ENCODE data around the gene TMEM130. TPM values are rescaled to one million over a fixed set of nuclear protein-coding genes. Genes with fewer than 3 reads are reported as not detected.

The TMEM130 gene
- total and polyA plus RNA-seq, 3 donors from 2014 or later: 84.6 to 131 (median 106) TPM

DNA sequence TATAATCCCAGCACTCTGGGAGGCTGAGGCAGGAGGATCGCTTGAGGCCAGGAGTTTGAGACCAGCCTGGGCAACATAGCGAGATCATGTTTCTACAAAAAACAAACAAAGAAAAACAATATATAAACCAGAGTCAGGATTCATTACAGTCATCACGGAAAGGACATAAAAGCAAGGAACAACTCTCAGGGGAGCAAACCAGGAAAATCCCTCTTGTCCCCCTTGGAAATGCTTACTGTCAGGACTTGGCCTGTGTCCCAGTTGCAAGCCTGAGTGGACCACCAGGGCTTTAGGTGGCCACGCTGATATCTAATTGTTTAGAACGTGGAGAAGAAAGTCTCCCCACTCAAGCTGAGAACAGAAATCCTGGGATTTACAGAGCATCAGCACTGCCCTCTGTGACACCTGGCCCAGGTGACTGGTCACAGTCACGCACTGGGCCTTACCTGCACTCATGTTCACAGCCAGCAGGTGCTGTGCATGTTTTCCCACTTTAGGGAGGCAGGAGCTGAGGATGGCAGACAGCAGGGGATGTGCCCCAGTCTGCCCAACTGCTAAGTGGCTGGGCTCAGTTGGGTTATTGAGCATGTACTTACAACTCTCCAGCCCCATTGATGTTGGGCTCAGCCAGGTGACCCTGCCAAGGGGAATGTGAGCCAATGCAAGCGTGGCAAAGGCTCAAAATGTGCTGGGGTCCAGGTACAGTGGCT lies 60.9 kb downstream of the TMEM130 start:
- Histone ChIP-seq H3K4me3 (no peak overlapping the region), H3K36me3 (ENCODE audit: low read depth, missing control alignments) (no peaks in the 10 kb centered on the region), H3K27me3 (no peaks in the 10 kb centered on the region), H3K9me3 (no peaks in the 10 kb centered on the region), H3K27ac (no peak overlapping the region), H3K4me1 (no peaks in the 10 kb centered on the region)
- 79 to 88% methylated on average over 6 to 7 of the region's 7 CpGs for WGBS, 2 donors
- TF ChIP-seq, protein P1, sequence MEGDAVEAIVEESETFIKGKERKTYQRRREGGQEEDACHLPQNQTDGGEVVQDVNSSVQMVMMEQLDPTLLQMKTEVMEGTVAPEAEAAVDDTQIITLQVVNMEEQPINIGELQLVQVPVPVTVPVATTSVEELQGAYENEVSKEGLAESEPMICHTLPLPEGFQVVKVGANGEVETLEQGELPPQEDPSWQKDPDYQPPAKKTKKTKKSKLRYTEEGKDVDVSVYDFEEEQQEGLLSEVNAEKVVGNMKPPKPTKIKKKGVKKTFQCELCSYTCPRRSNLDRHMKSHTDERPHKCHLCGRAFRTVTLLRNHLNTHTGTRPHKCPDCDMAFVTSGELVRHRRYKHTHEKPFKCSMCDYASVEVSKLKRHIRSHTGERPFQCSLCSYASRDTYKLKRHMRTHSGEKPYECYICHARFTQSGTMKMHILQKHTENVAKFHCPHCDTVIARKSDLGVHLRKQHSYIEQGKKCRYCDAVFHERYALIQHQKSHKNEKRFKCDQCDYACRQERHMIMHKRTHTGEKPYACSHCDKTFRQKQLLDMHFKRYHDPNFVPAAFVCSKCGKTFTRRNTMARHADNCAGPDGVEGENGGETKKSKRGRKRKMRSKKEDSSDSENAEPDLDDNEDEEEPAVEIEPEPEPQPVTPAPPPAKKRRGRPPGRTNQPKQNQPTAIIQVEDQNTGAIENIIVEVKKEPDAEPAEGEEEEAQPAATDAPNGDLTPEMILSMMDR (IDR thresholded peaks at IDR 0.05): no peak
- TF ChIP-seq POLR2A (IDR thresholded peaks at IDR 0.05): no peak
- no peak for DNase-seq
- intact Hi-C loops (cut with DNase I; ENCODE audit: low total_unique reads): no loop called here

- DNase-seq: no peak
- TF ChIP-seq, protein P1 (IDR thresholded peaks at IDR 0.05): no peak
- no peak for TF ChIP-seq POLR2A (IDR thresholded peaks at IDR 0.05)
- intact Hi-C loops (cut with DNase I; ENCODE audit: low total_unique reads): no loop called here
- Histone ChIP-seq H3K4me3 (no peak overlapping the region), H3K27me3 (no peaks in the 10 kb centered on the region), H3K4me1 (no peaks in the 10 kb centered on the region), H3K36me3 (ENCODE audit: low read depth, missing control alignments) (no peaks in the 10 kb centered on the region), H3K9me3 (no peaks in the 10 kb centered on the region), H3K27ac (no peak overlapping the region)
- 70 to 72% methylated on average over 11 of the region's 11 CpGs for WGBS, 2 donors
Observed at GRCh38 chr7:98807068-98808048, 62.5 kb downstream of the TMEM130 start.

- 96 to 100% methylated on average over 3 of the region's 3 CpGs for WGBS, 2 donors
- Histone ChIP-seq H3K4me3 (no peak overlapping the region), H3K9me3 (no peaks in the 10 kb centered on the region), H3K4me1 (no peaks in the 10 kb centered on the region), H3K27ac (no peak overlapping the region), H3K36me3 (ENCODE audit: low read depth, missing control alignments) (no peaks in the 10 kb centered on the region), H3K27me3 (no peaks in the 10 kb centered on the region)
- intact Hi-C loops (cut with DNase I; ENCODE audit: low total_unique reads): no loop called here
- no peak for DNase-seq
- no peak for TF ChIP-seq POLR2A (IDR thresholded peaks at IDR 0.05)
- TF ChIP-seq, protein P1 (IDR thresholded peaks at IDR 0.05): no peak
Observed at GRCh38 chr7:98805956-98806838, 63.6 kb downstream of the TMEM130 start.

DNA sequence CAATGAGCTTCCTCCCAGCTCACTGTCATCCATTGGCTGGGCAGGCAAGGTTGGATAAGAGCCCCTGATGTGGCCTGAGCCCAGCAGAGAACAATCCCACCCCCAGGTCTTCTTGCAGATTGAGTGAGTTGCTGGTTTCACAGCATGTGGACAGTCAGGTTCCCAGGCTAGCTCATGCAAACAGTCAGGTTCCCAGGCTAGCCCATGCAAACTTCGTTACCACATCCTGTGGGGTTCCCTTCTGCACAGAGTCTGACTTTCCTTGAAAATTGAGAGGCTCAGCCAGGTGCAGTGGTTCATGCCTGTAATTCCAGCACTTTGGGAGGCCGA lies 67.1 kb downstream of the TMEM130 start:
- H3K4me1 ChIP-seq: no peaks in the 10 kb centered on the region
- TF ChIP-seq, protein P1 (IDR thresholded peaks at IDR 0.05): no peak
- TF ChIP-seq POLR2A (IDR thresholded peaks at IDR 0.05): no peak
- no peak for DNase-seq
- intact Hi-C loops (cut with DNase I; ENCODE audit: low total_unique reads): no loop called here
- H3K4me3 ChIP-seq: no peak overlapping the region
- H3K9me3 ChIP-seq: no peaks in the 10 kb centered on the region
- no peaks in the 10 kb centered on the region for H3K27me3 ChIP-seq
- H3K36me3 ChIP-seq (ENCODE audit: low read depth, missing control alignments): no peaks in the 10 kb centered on the region
- WGBS, 2 donors: 94 to 100% methylated on average over 2 of the region's 2 CpGs
- H3K27ac ChIP-seq: no peak overlapping the region

Data from testis (tissue), 3 donors.